ENCODE measurements around the gene MRPL21. TPM values are rescaled to one million over a fixed set of nuclear protein-coding genes. Genes with fewer than 3 reads are reported as not detected.

Gene MRPL21
- total and polyA plus RNA-seq, 2 of the 8 experiments (the other 6 are each of a cell fraction or from before 2014, with no cell fraction given): 102 to 107 TPM

DNA sequence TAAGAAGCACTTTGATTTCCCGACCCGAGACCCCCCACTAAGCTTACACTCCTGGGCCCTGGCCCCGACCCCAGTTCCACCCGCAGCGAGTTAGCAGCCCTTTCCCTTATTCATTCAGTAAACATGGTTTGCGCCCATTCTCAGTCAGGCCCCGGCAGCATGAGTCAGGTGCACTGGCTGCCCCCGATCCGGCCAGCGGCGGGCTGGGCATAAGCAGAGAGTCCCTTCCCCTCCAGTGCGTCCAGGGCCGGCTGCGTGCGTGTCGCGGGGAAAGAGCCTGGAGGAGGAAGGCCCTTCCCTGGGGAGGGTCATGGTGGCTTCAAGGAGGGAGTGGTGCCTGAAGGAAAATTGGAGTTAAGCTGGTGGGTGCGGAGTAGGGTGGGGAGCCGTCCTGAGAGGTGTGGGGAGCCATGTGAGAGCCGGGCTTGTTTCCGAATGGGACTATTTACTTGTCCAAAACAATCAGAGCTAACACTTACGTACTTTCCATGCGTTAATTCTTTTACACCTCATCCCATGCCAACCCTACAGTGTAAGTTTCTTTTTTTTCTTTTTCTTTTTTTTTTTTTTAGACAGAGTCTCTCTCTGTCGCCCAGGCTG lies 716 bp upstream of the MRPL21 start:
- Histone ChIP-seq H3K4me2 (ENCODE audit: insufficient read depth in 1 of 2, low read depth in 2 of 2, low read length in 2 of 2) (peak overlapping the region; percentile 59 to 69), H3K36me3 (ENCODE audit: control insufficient read depth in 2 of 4, insufficient read depth in 4 of 4, low read length in 3 of 4) (peaks cover 3 to 13% (median 9%) of the 10 kb centered on the region in 4 experiments; a peak in 6 of 8 replicates), H3K4me3 (ENCODE audit: extremely low read depth in 1 of 4, insufficient read depth in 2 of 4, low read depth in 3 of 4, low read length in 4 of 4) (peak overlapping the region; percentile 80 to 99 (median 95)), H2AK5ac (ENCODE audit: low read depth, low read length) (no peak overlapping the region), H2BK120ac (replicated peaks; ENCODE audit: low read depth, low read length) (no peak overlapping the region), H3K4ac (replicated peaks; ENCODE audit: insufficient read length, low read depth, low read length) (no peak overlapping the region), H4K5ac (ENCODE audit: insufficient read length, low read depth, low read length) (peak overlapping the region; percentile 36), H3K4me1 (replicated peaks in 1 of 4; ENCODE audit: control insufficient read depth in 3 of 4, insufficient read depth in 4 of 4, low read length in 3 of 4) (peaks cover 0 to 10% (median 0%) of the 10 kb centered on the region in 4 experiments; a peak in 2 of 7 replicates), H2BK15ac (ENCODE audit: low read length) (no peak overlapping the region), H3K14ac (ENCODE audit: insufficient read length) (no peak overlapping the region), H3K23me2 (ENCODE audit: low read depth, low read length) (peaks cover 9% of the 10 kb centered on the region), H3K18ac (ENCODE audit: extremely low read depth, low read length) (no peak overlapping the region), H3K27ac (ENCODE audit: low read depth, low read length) (peak overlapping the region; percentile 65; the same call in 1 of the 2 replicates), H3K27me3 (replicated peaks in 1 of 4; ENCODE audit: control insufficient read depth in 3 of 4, extremely low read depth in 1 of 4, insufficient read depth in 3 of 4, low read length in 3 of 4) (no peaks in the 10 kb centered on the region), H3K9ac (replicated peaks in 1 of 4; ENCODE audit: extremely low read depth in 1 of 4, low read depth in 3 of 4, low read length in 3 of 4) (peak overlapping the region; percentile 9 to 91 (median 84)), H3K79me2 (ENCODE audit: control insufficient read depth in 1 of 2, insufficient read depth in 2 of 2, low read length in 2 of 2) (peaks cover 12 to 58% of the 10 kb centered on the region in 2 experiments), H2BK5ac (ENCODE audit: low read depth, low read length) (peak overlapping the region; percentile 71; the same call in 1 of the 2 replicates), H2BK20ac (ENCODE audit: low read length) (no peak overlapping the region), H3K56ac (replicated peaks; ENCODE audit: insufficient read length, low read depth, low read length) (peak overlapping the region; percentile 3), H4K20me1 (replicated peaks in 1 of 2; ENCODE audit: control insufficient read depth in 1 of 2, insufficient read depth in 2 of 2, low read length in 2 of 2) (peaks cover 8 to 16% of the 10 kb centered on the region in 2 experiments), H2BK12ac (ENCODE audit: low read depth, low read length) (no peak overlapping the region), H3K9me3 (ENCODE audit: insufficient read depth in 2 of 2, low read depth in 1 of 2, low read length in 1 of 2) (no peaks in the 10 kb centered on the region), H3K23ac (ENCODE audit: insufficient read length) (no peak overlapping the region), H3K79me1 (ENCODE audit: low read depth, low read length) (peaks cover 13% of the 10 kb centered on the region), H4K91ac (replicated peaks; ENCODE audit: insufficient read length, low read length) (peak overlapping the region; percentile 47), H2AFZ (ENCODE audit: low read length) (peak overlapping the region; percentile 46; the same call in 1 of the 2 replicates), H4K8ac (ENCODE audit: extremely low read depth, insufficient read depth, low read length) (peak overlapping the region; percentile 65; the same call in 1 of the 2 replicates)
- WGBS, 2 experiments (ENCODE audit: extremely low coverage in 1 of 2, insufficient coverage in 1 of 2, insufficient read length in 1 of 2, insufficient replicate concordance in 2 of 2, low coverage in 1 of 2, low lambda C conversion rate in 2 of 2, missing lambda C conversion rate in 1 of 2): 4% methylated on average over 21 of the region's 24 CpGs; no CpG with 5 or more reads in 1 of the 2 experiments
- no peak for DNase-seq (ENCODE audit: low read depth in 1 of 2, low spot score in 2 of 2)
- ChIA-PET POLR2A (ENCODE audit: partially characterized antibody) (interaction anchor here (0.5 to 1.7 kb wide), 5 partner anchors 14 to 750 kb away, joined by 3 to 4 read pairs (median 3); no protein-coding TSS in a partner anchor), CTCF (ENCODE audit: partially characterized antibody) (interaction anchor here (0.6 to 2.0 kb wide), 6 partner anchors 14 to 320 kb away, joined by 3 to 7 read pairs (median 4); no protein-coding TSS in a partner anchor)
- no peak for FAIRE-seq
- TF ChIP-seq RAD21 (IDR thresholded peaks at IDR 0.05 in 1 of 2, conservative IDR thresholded peaks at IDR 0.05 in 1 of 2; ENCODE audit: low read depth in 2 of 2, low read length in 2 of 2) (no peak), CHD1 (IDR thresholded peaks at IDR 0.05; ENCODE audit: low read depth, low read length) (no peak), EP300 (IDR thresholded peaks at IDR 0.05; ENCODE audit: borderline replicate concordance in 1 of 2, low read depth in 2 of 2, low read length in 2 of 2) (no peak), SUZ12 (IDR thresholded peaks at IDR 0.05; ENCODE audit: low read length) (no peak), NRF1 (IDR thresholded peaks at IDR 0.05; ENCODE audit: low read depth, low read length) (no peak), CEBPB (IDR thresholded peaks at IDR 0.05; ENCODE audit: low read depth, low read length) (no peak), SP1 (IDR thresholded peaks at IDR 0.05; ENCODE audit: low read depth, low read length) (no peak), E2F6 (IDR thresholded peaks at IDR 0.05) (no peak), RNF2 (IDR thresholded peaks at IDR 0.05; ENCODE audit: borderline replicate concordance, low read depth, low read length, missing control alignments, poor library complexity, severe bottlenecking) (no peak)
- TF ChIP-seq, protein P1, sequence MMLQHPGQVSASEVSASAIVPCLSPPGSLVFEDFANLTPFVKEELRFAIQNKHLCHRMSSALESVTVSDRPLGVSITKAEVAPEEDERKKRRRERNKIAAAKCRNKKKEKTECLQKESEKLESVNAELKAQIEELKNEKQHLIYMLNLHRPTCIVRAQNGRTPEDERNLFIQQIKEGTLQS (IDR thresholded peaks at IDR 0.05; ENCODE audit: insufficient read depth, low read depth, low read length): no peak
